Endothelial cell of umbilical vein (primary cell): ENCODE measurements around the gene AGBL4.

Experiments used
- CTCF ChIP-seq, 2 donors: IDR thresholded peaks; 1 replicate in 1 of 2; 2 replicates in 1 of 2; pipeline ENCODE4 v1.5.1; 2011; ENCODE audit warnings: low read length in 2 of 2, mild to moderate bottlenecking in 2 of 2, moderate library complexity in 2 of 2, control low read depth in 1 of 2, inconsistent platforms in 1 of 2, low read depth in 1 of 2; ENCODE audit not compliant: insufficient read depth in 1 of 2; ENCODE audit errors: extremely low read depth in 1 of 2
- POLR2AphosphoS5 ChIP-seq: IDR thresholded peaks from 2 replicates; pipeline ENCODE4 v1.6.1; 2012; ENCODE audit warnings: low read depth, mild to moderate bottlenecking, control low read depth, low read length, moderate library complexity; ENCODE audit not compliant: insufficient read depth

- no peak for TF ChIP-seq CTCF (IDR thresholded peaks at IDR 0.05; ENCODE audit: extremely low read depth in 1 of 2, insufficient read depth in 1 of 2, low read depth in 1 of 2, low read length in 2 of 2)
- no peak for TF ChIP-seq POLR2AphosphoS5
Observed at GRCh38 chr1:48500541-48501450, 1523.0 kb downstream of the AGBL4 start.
